Neuronal stem cell (in vitro differentiated cells): ENCODE data around the gene PLSCR1. TPM values are rescaled to one million over a fixed set of nuclear protein-coding genes. Genes with fewer than 3 reads are reported as not detected.

Experiments used
- DNase-seq: peaks from one replicate; pipeline ENCODE4 v3.0.0-alpha.2; 2013; ENCODE audit warnings: low spot score
- H2AFZ ChIP-seq: one replicate; pipeline ENCODE4 v1.6.1; 2013; ENCODE audit warnings: mild to moderate bottlenecking, low read length, inconsistent platforms
- H2AK5ac ChIP-seq: 2 replicates; pipeline ENCODE4 v1.6.1; 2013; ENCODE audit warnings: low read depth, mild to moderate bottlenecking, inconsistent platforms, low read length, moderate library complexity, mixed read lengths
- H2BK120ac ChIP-seq: 2 replicates; pipeline ENCODE4 v1.6.1; 2013; ENCODE audit warnings: low read depth, mild to moderate bottlenecking, inconsistent platforms, low read length, moderate library complexity, mixed read lengths
- H2BK12ac ChIP-seq: one replicate; pipeline ENCODE4 v1.6.1; 2013; ENCODE audit warnings: low read length, inconsistent platforms
- H2BK15ac ChIP-seq: 2 replicates; pipeline ENCODE4 v1.6.1; 2013; ENCODE audit warnings: mild to moderate bottlenecking, low read length, inconsistent platforms, mixed read lengths
- H2BK5ac ChIP-seq: one replicate; pipeline ENCODE4 v1.6.1; 2013; ENCODE audit warnings: inconsistent platforms, mild to moderate bottlenecking, low read length, moderate library complexity
- H3K14ac ChIP-seq: one replicate; pipeline ENCODE4 v1.6.1; 2013; ENCODE audit warnings: low read length, inconsistent platforms
- H3K18ac ChIP-seq: 2 replicates; pipeline ENCODE4 v1.6.1; 2013; ENCODE audit warnings: low read length, inconsistent platforms
- H3K23ac ChIP-seq: 2 replicates; pipeline ENCODE4 v1.6.1; 2013; ENCODE audit warnings: low read depth, mild to moderate bottlenecking, mixed read lengths, low read length, inconsistent platforms; ENCODE audit not compliant: poor library complexity
- H3K27ac ChIP-seq: replicated peaks from 3 replicates; pipeline ENCODE4 v1.5.1; 2013; ENCODE audit warnings: low read length, inconsistent platforms
- H3K27me3 ChIP-seq, 3 experiments: 2 replicates each; pipeline ENCODE4 v1.6.1; 2013; ENCODE audit warnings: low read length in 3 of 3, mild to moderate bottlenecking in 2 of 3, inconsistent platforms in 1 of 3, low read depth in 1 of 3, mixed read lengths in 1 of 3, moderate library complexity in 1 of 3; ENCODE audit not compliant: control insufficient read depth in 3 of 3, insufficient read depth in 3 of 3
- H3K36me3 ChIP-seq, 2 donors: replicated peaks in 1 of 2; 2 replicates each; pipeline ENCODE4 v1.6.1; 2013; ENCODE audit warnings: low read length in 2 of 2; ENCODE audit not compliant: control insufficient read depth in 2 of 2, insufficient read depth in 2 of 2
- H3K4ac ChIP-seq: 2 replicates; pipeline ENCODE4 v1.6.1; 2013; ENCODE audit warnings: inconsistent platforms, mild to moderate bottlenecking, low read length, moderate library complexity
- H3K4me1 ChIP-seq, 2 donors: 1 replicate in 1 of 2; 2 replicates in 1 of 2; pipeline ENCODE4 v1.6.1; 2013; ENCODE audit warnings: low read length in 2 of 2, low read depth in 1 of 2; ENCODE audit not compliant: control insufficient read depth in 2 of 2, insufficient read depth in 1 of 2
- H3K4me2 ChIP-seq: one replicate; pipeline ENCODE4 v1.6.1; 2013; ENCODE audit warnings: mild to moderate bottlenecking, low read length, inconsistent platforms; ENCODE audit not compliant: insufficient read depth, poor library complexity, severe bottlenecking
- H3K4me3 ChIP-seq, 2 donors: 2 replicates each; pipeline ENCODE4 v1.5.1; 2013; ENCODE audit warnings: low read length in 2 of 2, mild to moderate bottlenecking in 2 of 2, inconsistent platforms in 1 of 2, moderate library complexity in 1 of 2
- H3K79me1 ChIP-seq: one replicate; pipeline ENCODE4 v1.6.1; 2013; ENCODE audit warnings: low read depth, mild to moderate bottlenecking, inconsistent platforms, low read length, moderate library complexity
- H3K9ac ChIP-seq: one replicate; pipeline ENCODE4 v1.6.1; 2013; ENCODE audit warnings: mild to moderate bottlenecking, low read depth, low read length, inconsistent platforms; ENCODE audit not compliant: poor library complexity
- H3K9me3 ChIP-seq, 2 donors: replicated peaks in 1 of 2; 2 replicates each; pipeline versions ENCODE3 to v1.6.1; 2013; ENCODE audit warnings: low read length in 2 of 2, mild to moderate bottlenecking in 2 of 2, inconsistent platforms in 1 of 2, low read depth in 1 of 2, mixed read lengths in 1 of 2, moderate library complexity in 1 of 2; ENCODE audit not compliant: control insufficient read depth in 2 of 2, insufficient read depth in 1 of 2
- H4K8ac ChIP-seq: one replicate; pipeline ENCODE4 v1.6.1; 2013; ENCODE audit warnings: low read depth, mild to moderate bottlenecking, inconsistent platforms, low read length, moderate library complexity
- H4K91ac ChIP-seq: one replicate; pipeline ENCODE4 v1.6.1; 2013; ENCODE audit warnings: low read length, low read depth, mild to moderate bottlenecking, inconsistent platforms; ENCODE audit not compliant: poor library complexity
- WGBS, 2 donors: extraction: QIAGEN DNeasy Blood & Tissue Kit; methylation state at CpG; one replicate each; pipeline ENCODE4 v1.1.7; 2013; ENCODE audit warnings: missing lambda C conversion rate in 2 of 2, mixed read lengths in 1 of 2; ENCODE audit not compliant: insufficient read length in 2 of 2, insufficient replicate concordance in 1 of 2; ENCODE audit errors: extremely low coverage in 2 of 2; 5-methylcytosine and 5-hydroxymethylcytosine counted together
- small RNA-seq: library from polyadenylated mRNA; stranded (forward); fragments of <200 nt; extraction: miRNeasy Mini kit (QIAGEN cat#:217004); gene quantifications from one replicate; pipeline ENCODE3, GENCODE V24; 2013; ENCODE audit not compliant: insufficient read depth

Gene PLSCR1

GRCh38 chr3:146468234-146468633 lies 76.2 kb downstream of the PLSCR1 start:
- Histone ChIP-seq H2AFZ (no peak overlapping the region), H3K9me3 (no peaks in the 10 kb centered on the region), H3K14ac (no peak overlapping the region), H3K4ac (no peak overlapping the region), H2BK120ac (no peak overlapping the region), H3K4me3 (no peak overlapping the region), H3K79me1 (no peaks in the 10 kb centered on the region), H2BK5ac (no peak overlapping the region), H3K36me3 (no peaks in the 10 kb centered on the region), H3K4me2 (no peak overlapping the region), H3K23ac (no peak overlapping the region), H3K18ac (no peak overlapping the region), H4K8ac (no peak overlapping the region), H2AK5ac (no peak overlapping the region), H3K27ac (no peak overlapping the region), H4K91ac (no peak overlapping the region), H3K4me1 (no peaks in the 10 kb centered on the region), H2BK15ac (no peak overlapping the region), H2BK12ac (no peak overlapping the region), H3K27me3 (no peaks in the 10 kb centered on the region), H3K9ac (no peak overlapping the region)
- DNase-seq = no peak
- no CpG with 5 or more reads among the region's 4 CpGs for WGBS, 2 donors

DNA sequence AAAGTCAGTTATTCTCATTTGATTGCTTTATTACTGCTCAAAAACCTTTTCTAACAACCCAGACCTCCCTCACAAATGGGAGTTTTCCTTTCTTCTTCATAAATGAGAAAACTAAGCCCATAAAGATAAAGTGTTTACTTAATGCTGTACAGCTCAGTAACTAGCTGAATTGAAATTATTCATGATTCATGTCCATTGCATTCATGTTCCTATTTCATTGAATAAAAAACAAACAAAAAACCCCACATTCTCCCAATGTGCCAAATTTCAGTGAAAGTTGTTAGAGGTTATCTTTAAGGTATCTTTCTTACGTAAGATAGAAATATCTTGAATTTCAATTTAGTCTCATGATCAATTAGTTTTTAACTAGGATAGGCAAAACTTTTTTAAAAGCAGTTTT lies 77.8 kb downstream of the PLSCR1 start:
- Histone ChIP-seq H2AFZ (no peak overlapping the region), H3K23ac (no peak overlapping the region), H2BK12ac (no peak overlapping the region), H2BK15ac (no peak overlapping the region), H3K27ac (no peak overlapping the region), H3K79me1 (no peaks in the 10 kb centered on the region), H3K4me1 (no peaks in the 10 kb centered on the region), H4K8ac (no peak overlapping the region), H3K4me3 (no peak overlapping the region), H3K4ac (no peak overlapping the region), H2BK120ac (no peak overlapping the region), H3K9ac (no peak overlapping the region), H3K4me2 (no peak overlapping the region), H3K27me3 (no peaks in the 10 kb centered on the region), H2BK5ac (no peak overlapping the region), H3K18ac (no peak overlapping the region), H3K9me3 (no peaks in the 10 kb centered on the region), H2AK5ac (no peak overlapping the region), H4K91ac (no peak overlapping the region), H3K36me3 (no peaks in the 10 kb centered on the region), H3K14ac (no peak overlapping the region)
- DNase-seq = no peak
- WGBS, 2 donors = no CpG with 5 or more reads among the region's 1 CpG

- Histone ChIP-seq H4K91ac (no peak overlapping the region), H3K4me1 (no peaks in the 10 kb centered on the region), H2AK5ac (no peak overlapping the region), H3K9ac (no peak overlapping the region), H2BK12ac (no peak overlapping the region), H3K4ac (no peak overlapping the region), H2BK120ac (no peak overlapping the region), H3K9me3 (no peaks in the 10 kb centered on the region), H2BK5ac (no peak overlapping the region), H3K4me3 (no peak overlapping the region), H2AFZ (no peak overlapping the region), H3K18ac (no peak overlapping the region), H3K14ac (no peak overlapping the region), H3K27me3 (no peaks in the 10 kb centered on the region), H3K27ac (no peak overlapping the region), H3K4me2 (no peak overlapping the region), H3K79me1 (no peaks in the 10 kb centered on the region), H2BK15ac (no peak overlapping the region), H3K36me3 (no peaks in the 10 kb centered on the region), H3K23ac (no peak overlapping the region), H4K8ac (no peak overlapping the region)
- no CpG with 5 or more reads among the region's 6 CpGs for WGBS, 2 donors
- no peak for DNase-seq
Observed at GRCh38 chr3:146465693-146466465, 78.5 kb downstream of the PLSCR1 start.

Small RNAs within 50 kb of the gene (small RNA-seq; reads per million reads assigned to genes)
- gene RNU6-428P = not detected
